GM15510 (cell line): ENCODE results near the gene UQCRH.

ENCODE experiments used
- POLR2A ChIP-seq: IDR thresholded peaks from 3 replicates; pipeline ENCODE4 v1.6.1; 2011; ENCODE audit warnings: borderline replicate concordance; ENCODE audit not compliant: insufficient read length; ENCODE audit errors: extremely low read depth

UQCRH gene

GRCh38 chr1:46303038-46303871 is at the start of gene UQCRH, which contains the start of gene LRRC41:
UQCRH (plus strand) TSS chr1:46303698; CDS start chr1:46303767, 69 bp downstream.
LRRC41 (minus strand) TSS chr1:46303616; CDS start chr1:46303322, 294 bp downstream.
- TF ChIP-seq POLR2A = peak; percentile 79

- no peak for TF ChIP-seq POLR2A
Observed at GRCh38 chr1:46254668-46255067, 48.8 kb upstream of the UQCRH start.

GRCh38 chr1:46256523-46256922 is 47.0 kb upstream of the UQCRH start:
- no peak for TF ChIP-seq POLR2A

GRCh38 chr1:46262508-46262907 is 41.0 kb upstream of the UQCRH start:
- no peak for TF ChIP-seq POLR2A

GRCh38 chr1:46263146-46263545 is 40.4 kb upstream of the UQCRH start:
- no peak for TF ChIP-seq POLR2A

GRCh38 chr1:46268578-46268977 is 34.9 kb upstream of the UQCRH start:
- TF ChIP-seq POLR2A = no peak

GRCh38 chr1:46274225-46275029 is 29.1 kb upstream of the UQCRH start:
- no peak for TF ChIP-seq POLR2A

GRCh38 chr1:46275030-46275337 is 28.5 kb upstream of the UQCRH start:
- TF ChIP-seq POLR2A = no peak

- TF ChIP-seq POLR2A = no peak
Observed at GRCh38 chr1:46277658-46278373, 25.7 kb upstream of the UQCRH start.

- TF ChIP-seq POLR2A = peak; percentile 31
Observed at GRCh38 chr1:46278807-46279206, 24.7 kb upstream of the UQCRH start.

- no peak for TF ChIP-seq POLR2A
Observed at GRCh38 chr1:46280092-46280491, 23.4 kb upstream of the UQCRH start.

GRCh38 chr1:46281021-46281420 is 22.5 kb upstream of the UQCRH start:
- no peak for TF ChIP-seq POLR2A

- no peak for TF ChIP-seq POLR2A
Observed at GRCh38 chr1:46284058-46284457, 19.4 kb upstream of the UQCRH start.

- TF ChIP-seq POLR2A = no peak
Observed at GRCh38 chr1:46284597-46285564, 18.6 kb upstream of the UQCRH start.

- no peak for TF ChIP-seq POLR2A
Observed at GRCh38 chr1:46285730-46286477, 17.6 kb upstream of the UQCRH start.
